Neural progenitor cell (in vitro differentiated cells): ENCODE data around the gene SRPK3.

Source experiments
- CTCF ChIP-seq: fragments of 200-600 bp; sonication (generic); IDR thresholded peaks from 2 replicates; pipeline ENCODE4 v1.5.1; 2017; ENCODE audit warnings: antibody characterized with exemption, mild to moderate bottlenecking
- EZH2 ChIP-seq: fragments of 200-600 bp; sonication (generic); IDR thresholded peaks from 2 replicates; pipeline ENCODE4 v1.6.1; 2017; ENCODE audit warnings: antibody characterized with exemption, mild to moderate bottlenecking, moderate library complexity
- EZH2phosphoT487 ChIP-seq: fragments of 200-600 bp; sonication (generic); IDR thresholded peaks from 2 replicates; pipeline ENCODE4 v1.6.1; 2017; ENCODE audit warnings: antibody characterized with exemption

GRCh38 chrX:153739754-153740486, 40.9 kb upstream of the SRPK3 start:
- TF ChIP-seq CTCF = no peak
- no peak for TF ChIP-seq EZH2
- TF ChIP-seq EZH2phosphoT487 = no peak
